Hematopoietic multipotent progenitor cell treated with erythropoietin and hydrocortisone succinate and interleukin-3 and kit ligand, for 15 days (in vitro differentiated cells): ENCODE results near the gene OR5H1.
"Not testable (repeated sequence)": the region's sequence is repeated elsewhere in the genome, so short reads cannot be mapped to it uniquely, and the experiment has no call there.

ENCODE experiments used
- DNase-seq: peaks from one replicate; pipeline ENCODE4 v3.0.0-alpha.2; 2015; ENCODE audit warnings: low spot score

OR5H1 gene

DNA sequence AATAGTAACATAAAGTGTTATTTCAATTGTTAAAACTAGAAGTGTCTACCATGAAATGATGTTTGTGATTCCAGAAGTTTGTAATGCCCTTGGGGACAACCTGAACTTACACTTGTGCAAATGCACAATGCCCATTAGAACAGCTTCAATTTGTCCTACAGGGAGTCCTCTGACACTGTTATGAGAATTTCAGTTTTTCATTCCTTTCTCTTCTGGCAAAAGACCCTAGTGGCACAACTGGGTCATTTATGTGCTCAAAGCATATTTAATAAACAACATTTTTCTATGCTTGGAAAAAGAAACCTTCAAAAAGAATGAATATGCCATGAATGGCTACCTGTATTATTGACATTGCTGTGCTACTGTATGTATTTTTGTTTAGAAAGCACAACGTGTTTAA, at the start of gene OR5H1:
Gene OR5H1 (plus strand): TSS at position 301 of the 400 bp plus-strand sequence. CDS start 1,977 bp downstream, outside the sequence.
- no peak for DNase-seq

DNA sequence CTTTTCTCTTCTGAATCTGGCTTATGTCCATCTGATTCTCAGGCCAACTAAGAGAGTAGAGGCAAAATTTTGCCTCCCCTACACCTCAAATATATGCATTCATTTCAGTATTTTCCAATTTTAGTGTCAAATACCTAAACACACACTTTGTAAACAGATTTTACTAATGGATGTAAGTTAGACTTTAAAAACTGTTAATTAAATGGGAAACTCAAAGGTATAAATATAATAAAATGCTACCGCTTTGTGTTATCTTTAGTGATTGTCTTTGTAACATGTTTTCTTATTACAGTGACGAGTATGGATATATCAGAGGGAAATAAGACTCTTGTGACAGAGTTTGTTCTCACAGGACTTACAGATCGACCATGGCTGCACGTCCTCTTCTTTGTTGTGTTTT, 43.6 kb upstream of the OR5H1 start, which contains the start of gene OR5AC2:
Gene OR5AC2 (plus strand): TSS at position 301 of the 400 bp plus-strand sequence. CDS start 0 bp downstream, at position 301.
- DNase-seq = no peak

GRCh38 chr3:98095882-98096281, 34.6 kb upstream of the OR5H1 start:
- DNase-seq = no peak

GRCh38 chr3:98099848-98100247, 30.7 kb upstream of the OR5H1 start:
- DNase-seq = no peak

GRCh38 chr3:98108162-98108561, 22.4 kb upstream of the OR5H1 start:
- DNase-seq = no peak

DNA sequence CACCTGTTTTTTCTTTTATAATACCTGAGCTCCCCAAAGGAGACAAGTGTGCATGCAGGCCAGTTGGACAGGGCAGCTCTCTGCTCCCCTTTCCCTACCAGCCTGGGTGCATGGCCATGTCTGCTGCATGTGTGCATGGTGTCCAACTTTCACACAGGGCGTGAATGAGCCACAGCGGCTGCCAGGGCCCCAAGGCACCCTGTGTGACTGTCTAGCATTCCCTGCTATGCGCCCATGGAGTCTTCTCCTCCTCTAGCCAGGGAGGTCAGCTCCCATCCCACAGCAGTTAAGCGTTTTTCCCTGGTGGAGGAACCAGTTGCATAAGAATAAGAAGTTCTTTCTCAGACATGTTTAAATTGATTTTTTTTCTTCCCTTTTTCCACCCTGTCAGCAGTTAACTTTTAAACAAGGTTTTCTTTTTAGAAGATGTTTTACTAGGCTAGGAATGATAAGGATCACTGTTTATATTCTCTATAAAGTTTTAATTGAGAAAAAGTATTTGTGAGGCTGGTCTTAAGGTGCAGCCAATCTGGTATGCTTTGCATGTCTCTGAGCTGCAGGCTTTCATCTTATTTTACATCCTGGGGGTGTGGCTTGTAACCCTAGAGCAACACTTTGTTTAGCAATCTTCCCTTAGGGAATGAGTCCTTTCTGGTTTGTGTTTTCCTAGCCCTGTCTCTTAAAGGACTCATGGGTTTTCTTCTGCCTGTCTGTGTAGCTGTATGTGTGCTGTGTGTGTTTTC, 20.5 kb upstream of the OR5H1 start:
- no peak for DNase-seq

- DNase-seq = no peak
Measured at GRCh38 chr3:98110550-98110908, 20.0 kb upstream of the OR5H1 start.

GRCh38 chr3:98114264-98114663, 16.3 kb upstream of the OR5H1 start:
- no peak for DNase-seq

- no peak for DNase-seq
Measured at GRCh38 chr3:98115717-98116116, 14.8 kb upstream of the OR5H1 start.

DNA sequence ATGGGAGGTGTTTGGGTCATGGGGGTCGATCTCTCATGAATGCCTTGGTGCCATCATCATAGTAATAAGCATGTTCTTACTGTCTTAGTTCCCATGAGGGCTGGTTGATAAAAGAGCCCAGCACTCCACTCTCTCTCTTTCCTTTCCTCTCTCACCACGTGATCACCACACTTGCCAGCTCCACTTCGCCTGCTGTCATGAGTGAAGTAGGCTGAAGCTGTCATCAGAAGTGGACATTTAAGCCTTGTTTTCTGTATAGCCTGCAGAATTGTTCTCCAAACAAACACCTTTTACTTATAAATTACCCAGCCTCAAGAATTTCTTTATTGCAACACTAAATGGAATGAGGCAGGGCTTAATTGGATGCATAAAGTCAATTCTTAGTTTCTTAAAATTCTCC, 6.1 kb downstream of the OR5H1 start:
- no peak for DNase-seq

- DNase-seq = not testable (repeated sequence)
Measured at GRCh38 chr3:98137826-98138557, 7.5 kb downstream of the OR5H1 start.

GRCh38 chr3:98140531-98140930, 10.0 kb downstream of the OR5H1 start:
- DNase-seq = no peak

- DNase-seq = no peak
Measured at GRCh38 chr3:98147179-98147578, 16.7 kb downstream of the OR5H1 start, which contains the start of gene OR5H14. TSS of gene OR5H14 (plus strand) at chr3:98147479. CDS start at chr3:98149386, 1,907 bp downstream.

GRCh38 chr3:98148751-98149150, 18.2 kb downstream of the OR5H1 start:
- no peak for DNase-seq

GRCh38 chr3:98149456-98149855, 18.9 kb downstream of the OR5H1 start:
- not testable (repeated sequence) for DNase-seq

DNA sequence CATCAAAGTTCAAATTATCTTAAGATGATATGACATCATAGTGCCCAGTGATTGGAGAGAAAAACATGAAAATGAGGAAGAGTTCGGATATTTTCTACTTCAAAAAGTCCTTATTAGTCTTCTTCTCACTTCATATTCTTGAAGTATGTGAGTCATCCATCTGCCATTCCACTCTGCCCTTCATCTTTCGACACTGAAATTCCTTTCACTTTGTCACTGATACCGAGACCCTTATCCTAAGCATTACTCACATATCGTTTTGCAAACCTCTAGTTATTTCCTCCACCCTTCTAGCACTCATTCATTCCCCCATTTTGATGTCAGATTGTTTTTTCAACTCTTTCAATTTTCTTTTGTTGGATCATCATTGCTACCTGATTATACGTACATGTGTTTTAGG, 20.7 kb downstream of the OR5H1 start:
- no peak for DNase-seq

- DNase-seq = no peak
Measured at GRCh38 chr3:98166396-98166795, 35.9 kb downstream of the OR5H1 start, which contains the start of gene OR5H15. TSS of gene OR5H15 (plus strand) at chr3:98166696. CDS start at chr3:98168700, 2,004 bp downstream.

DNA sequence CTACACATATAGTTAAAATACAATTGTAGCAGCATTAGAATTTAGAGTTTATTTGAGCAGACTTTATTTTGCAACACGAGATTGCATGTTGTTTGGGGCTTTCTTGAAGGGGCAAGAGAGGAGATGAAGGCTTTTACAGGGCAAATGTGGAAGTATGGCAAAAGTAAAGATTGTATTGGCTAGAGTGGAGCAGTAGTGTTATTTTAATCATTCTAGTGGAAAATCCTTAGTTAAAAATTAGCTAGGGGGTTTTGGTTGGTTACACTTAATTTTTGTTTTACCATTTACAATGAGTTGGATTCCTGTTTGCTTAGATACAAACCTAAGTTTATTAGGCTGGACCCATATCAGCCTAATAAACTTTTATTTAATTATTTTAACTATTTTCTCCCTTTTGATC, 40.5 kb downstream of the OR5H1 start:
- DNase-seq = no peak

GRCh38 chr3:98172621-98173020, 42.1 kb downstream of the OR5H1 start:
- no peak for DNase-seq

GRCh38 chr3:98180319-98180890, 49.9 kb downstream of the OR5H1 start:
- no peak for DNase-seq

DNA sequence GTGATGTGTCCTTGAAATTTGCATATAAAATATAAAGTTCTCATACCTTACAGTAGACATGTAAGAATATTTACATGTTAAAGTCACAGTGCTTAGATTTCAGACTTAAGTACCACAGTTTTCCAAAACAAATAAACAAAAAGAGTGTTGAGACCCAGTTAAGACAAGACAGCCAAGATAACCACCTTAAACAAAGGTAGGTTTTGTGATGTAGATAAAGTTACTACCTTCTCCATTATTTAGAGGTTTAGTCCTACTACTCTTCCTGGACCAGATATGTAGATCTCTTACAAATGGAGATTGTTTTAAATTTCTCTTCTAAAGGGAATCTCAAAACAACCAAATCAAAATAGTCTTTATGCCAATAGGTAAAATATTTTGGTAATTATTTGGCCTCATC, 51.7 kb downstream of the OR5H1 start:
- no peak for DNase-seq

GRCh38 chr3:98185180-98185579, 54.7 kb downstream of the OR5H1 start:
- DNase-seq = no peak
